Measurements from ENCODE around the gene DRD2. TPM values are rescaled to one million over a fixed set of nuclear protein-coding genes. Genes with fewer than 3 reads are reported as not detected.

Gene DRD2
- total RNA-seq, 4 donors from 2014 or later = 0.41 to 31.3 TPM; not detected in 2

DNA sequence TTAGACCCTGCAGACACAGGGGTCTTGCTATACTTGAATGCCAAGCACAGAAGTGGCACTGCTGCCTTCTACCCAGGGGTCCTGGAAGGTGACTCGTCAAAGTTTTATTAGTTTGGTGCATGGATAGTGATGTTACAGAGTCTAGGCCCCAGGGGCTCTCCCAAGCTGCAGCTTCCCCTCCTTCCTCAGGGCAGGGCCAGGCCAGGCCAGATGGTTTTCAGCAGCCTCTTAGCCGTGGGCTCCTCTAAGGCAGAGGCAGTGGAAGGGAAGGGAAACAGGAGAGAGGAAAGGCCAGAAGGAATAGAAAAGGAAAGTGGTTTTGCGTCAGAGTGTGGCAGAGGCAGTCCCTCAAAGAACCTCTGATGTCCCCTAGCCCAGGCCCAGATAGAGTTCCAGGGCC lies 65.7 kb downstream of the DRD2 start:
- intact Hi-C loops (cut with DNase I; ENCODE audit: low total_unique reads) = no loop called here
- H3K4me1 ChIP-seq = no peaks in the 10 kb centered on the region
- in situ Hi-C loops (cut with MboI; ENCODE audit: low sequenced_read_pairs in 4 of 4) = no loop called here

DNA sequence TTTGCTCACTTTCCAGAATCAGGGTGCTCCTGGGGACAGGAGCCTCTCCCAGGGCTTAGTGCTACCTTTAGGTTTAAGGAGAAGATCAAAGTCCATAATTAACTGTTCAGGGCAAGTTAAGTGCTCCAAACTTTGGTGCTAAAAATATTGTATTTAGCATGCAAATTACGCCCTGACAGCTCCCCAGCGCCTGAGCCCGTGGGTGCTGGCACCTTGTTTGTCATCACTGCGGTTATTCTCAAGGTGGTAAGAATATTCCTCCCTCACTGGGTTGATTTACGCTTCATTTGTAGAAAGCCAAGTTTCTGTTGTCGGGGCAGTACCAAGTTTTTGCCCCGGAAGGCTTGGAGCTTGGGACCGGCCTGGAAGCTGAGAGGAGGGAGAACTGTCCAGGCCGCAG lies 66.3 kb downstream of the DRD2 start:
- intact Hi-C loops (cut with DNase I; ENCODE audit: low total_unique reads) = no loop called here
- ATAC-seq (no peak), DNase-seq (no peak)
- TF ChIP-seq, protein P1, sequence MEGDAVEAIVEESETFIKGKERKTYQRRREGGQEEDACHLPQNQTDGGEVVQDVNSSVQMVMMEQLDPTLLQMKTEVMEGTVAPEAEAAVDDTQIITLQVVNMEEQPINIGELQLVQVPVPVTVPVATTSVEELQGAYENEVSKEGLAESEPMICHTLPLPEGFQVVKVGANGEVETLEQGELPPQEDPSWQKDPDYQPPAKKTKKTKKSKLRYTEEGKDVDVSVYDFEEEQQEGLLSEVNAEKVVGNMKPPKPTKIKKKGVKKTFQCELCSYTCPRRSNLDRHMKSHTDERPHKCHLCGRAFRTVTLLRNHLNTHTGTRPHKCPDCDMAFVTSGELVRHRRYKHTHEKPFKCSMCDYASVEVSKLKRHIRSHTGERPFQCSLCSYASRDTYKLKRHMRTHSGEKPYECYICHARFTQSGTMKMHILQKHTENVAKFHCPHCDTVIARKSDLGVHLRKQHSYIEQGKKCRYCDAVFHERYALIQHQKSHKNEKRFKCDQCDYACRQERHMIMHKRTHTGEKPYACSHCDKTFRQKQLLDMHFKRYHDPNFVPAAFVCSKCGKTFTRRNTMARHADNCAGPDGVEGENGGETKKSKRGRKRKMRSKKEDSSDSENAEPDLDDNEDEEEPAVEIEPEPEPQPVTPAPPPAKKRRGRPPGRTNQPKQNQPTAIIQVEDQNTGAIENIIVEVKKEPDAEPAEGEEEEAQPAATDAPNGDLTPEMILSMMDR (IDR thresholded peaks at IDR 0.05 in 4 of 5, conservative IDR thresholded peaks at IDR 0.05 in 1 of 5) = no peak
- no peak for TF ChIP-seq POLR2A (IDR thresholded peaks at IDR 0.05)
- Histone ChIP-seq H3K36me3 (no peaks in the 10 kb centered on the region), H3K4me1 (no peaks in the 10 kb centered on the region), H3K27ac (no peak overlapping the region), H3K27me3 (no peaks in the 10 kb centered on the region), H3K9me3 (no peaks in the 10 kb centered on the region), H3K4me3 (no peak overlapping the region)
- in situ Hi-C loops (cut with MboI; ENCODE audit: low sequenced_read_pairs in 4 of 4) = no loop called here

More for the DNA sequence above, 65.7 kb downstream of the DRD2 start:
- Histone ChIP-seq H3K9me3 (no peaks in the 10 kb centered on the region), H3K4me3 (no peak overlapping the region), H3K27ac (no peak overlapping the region), H3K36me3 (no peaks in the 10 kb centered on the region), H3K27me3 (no peaks in the 10 kb centered on the region)
- ATAC-seq = no peak
- no peak for DNase-seq
- TF ChIP-seq POLR2A (IDR thresholded peaks at IDR 0.05) = no peak
- TF ChIP-seq, protein P1 (IDR thresholded peaks at IDR 0.05 in 4 of 5, conservative IDR thresholded peaks at IDR 0.05 in 1 of 5) = no peak

DNA sequence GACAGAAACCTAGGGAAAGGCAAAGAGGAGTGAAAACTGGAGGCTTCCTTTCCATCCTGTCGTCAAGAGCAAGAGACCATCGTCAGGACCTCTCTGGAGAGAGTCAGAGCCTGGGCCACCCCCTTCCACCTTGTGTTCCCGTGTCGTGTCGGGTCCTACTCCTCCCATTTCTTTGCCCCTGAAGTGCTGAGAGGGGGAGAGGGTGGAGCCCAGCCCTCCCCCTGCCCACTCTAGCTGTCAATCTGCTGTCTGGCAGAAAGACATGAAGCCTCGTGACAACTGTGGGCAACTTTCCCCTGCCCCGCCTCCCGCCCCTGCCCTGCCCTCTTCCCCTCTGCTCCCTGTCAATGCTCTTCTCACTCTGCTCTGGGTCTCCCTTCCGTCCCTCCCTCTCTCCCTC lies 67.0 kb downstream of the DRD2 start:
- no peaks in the 10 kb centered on the region for H3K9me3 ChIP-seq
- no peak overlapping the region for H3K4me3 ChIP-seq
- no peak for ATAC-seq
- no peak for TF ChIP-seq POLR2A (IDR thresholded peaks at IDR 0.05)
- TF ChIP-seq, protein P1 (IDR thresholded peaks at IDR 0.05 in 4 of 5, conservative IDR thresholded peaks at IDR 0.05 in 1 of 5) = no peak
- intact Hi-C loops (cut with DNase I; ENCODE audit: low total_unique reads) (no loop called here), in situ Hi-C loops (cut with MboI; ENCODE audit: low sequenced_read_pairs in 4 of 4) (no loop called here)
- no peaks in the 10 kb centered on the region for H3K36me3 ChIP-seq
- no peak overlapping the region for H3K27ac ChIP-seq
- H3K4me1 ChIP-seq = no peaks in the 10 kb centered on the region
- H3K27me3 ChIP-seq = no peaks in the 10 kb centered on the region
- no peak for DNase-seq

DNA sequence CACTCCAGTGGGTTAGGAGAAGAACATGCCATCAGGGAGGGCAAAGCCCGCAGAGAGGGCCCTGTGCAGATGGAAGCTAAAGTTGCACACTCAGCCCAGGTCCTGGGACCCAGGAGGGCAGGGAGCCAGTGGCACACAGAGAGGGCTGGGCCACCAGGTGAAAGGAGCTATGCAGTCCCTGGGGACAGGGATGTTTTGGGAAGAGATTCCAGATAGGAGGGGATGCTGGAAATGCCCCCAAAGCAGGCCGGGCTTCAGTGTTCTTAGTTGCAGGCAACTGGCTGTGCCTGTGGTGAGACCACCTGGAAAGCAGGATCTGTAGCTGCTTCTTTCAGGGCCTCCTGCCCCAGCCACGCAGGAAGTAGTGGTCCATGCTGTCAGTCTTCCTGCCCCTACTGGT lies 68.0 kb downstream of the DRD2 start:
- no peak for DNase-seq
- intact Hi-C loops (cut with DNase I; ENCODE audit: low total_unique reads) = no loop called here
- no peak overlapping the region for H3K27ac ChIP-seq
- H3K4me3 ChIP-seq = no peak overlapping the region
- no peaks in the 10 kb centered on the region for H3K27me3 ChIP-seq
- no peak for ATAC-seq
- TF ChIP-seq, protein P1 (IDR thresholded peaks at IDR 0.05 in 4 of 5, conservative IDR thresholded peaks at IDR 0.05 in 1 of 5) = no peak
- no peak for TF ChIP-seq POLR2A (IDR thresholded peaks at IDR 0.05)
- no peaks in the 10 kb centered on the region for H3K36me3 ChIP-seq
- in situ Hi-C loops (cut with MboI; ENCODE audit: low sequenced_read_pairs in 4 of 4) = no loop called here
- no peaks in the 10 kb centered on the region for H3K9me3 ChIP-seq
- no peaks in the 10 kb centered on the region for H3K4me1 ChIP-seq

All from gastrocnemius medialis (tissue), 4 donors.